GM12892 (cell line): ENCODE measurements around the gene RPP14.

Experiments used
- POLR2A ChIP-seq: IDR thresholded peaks from 2 replicates; pipeline ENCODE4 v1.6.1; 2011; ENCODE audit warnings: low read depth, low read length, control low read depth
- POLR2AphosphoS5 ChIP-seq: IDR thresholded peaks from 2 replicates; pipeline ENCODE4 v1.6.1; 2011; ENCODE audit warnings: low read depth, low read length, control low read depth

DNA sequence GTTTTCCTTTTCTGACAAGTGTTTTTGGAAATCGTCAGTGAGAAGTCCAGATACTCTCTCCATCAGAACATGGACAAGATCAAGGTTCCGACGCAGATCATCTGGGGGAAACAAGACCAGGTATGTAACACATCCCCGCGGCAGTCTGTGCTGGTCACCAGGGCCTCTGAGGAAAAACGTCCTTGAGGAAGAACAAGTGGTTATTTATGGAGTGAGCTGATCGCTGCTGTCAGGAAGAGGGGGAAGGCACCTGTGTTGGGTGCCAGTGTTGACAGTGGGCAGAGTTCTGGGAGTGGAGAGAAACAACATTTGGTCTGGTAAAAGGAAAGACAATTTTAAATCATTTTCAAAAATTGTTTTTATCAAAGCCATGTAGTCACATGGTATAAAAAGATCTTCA is 20.7 kb upstream of the RPP14 start:
- TF ChIP-seq POLR2A (no peak), POLR2AphosphoS5 (no peak)
